HepG2 (cell line): ENCODE data around the gene PTGDR2. TPM values are rescaled to one million over a fixed set of nuclear protein-coding genes. Genes with fewer than 3 reads are reported as not detected.
A peak's percentile ranks its signal among the peaks of the same experiment; 100 is the strongest.

Experiments used
- AFF4 ChIP-seq: sonication (generic); formaldehyde crosslinking; IDR thresholded peaks from 2 replicates; pipeline ENCODE4 v1.4.0; 2020; ENCODE audit warnings: missing genetic modification reagents
- ARID3A ChIP-seq: IDR thresholded peaks from 2 replicates; pipeline ENCODE4 v1.6.1; 2012; ENCODE audit warnings: low read depth, low read length, improper control_type of control experiment
- GZF1 ChIP-seq: sonication (generic); formaldehyde crosslinking; IDR thresholded peaks from 2 replicates; pipeline ENCODE4 v1.5.1; 2020; ENCODE audit warnings: mild to moderate bottlenecking, missing genetic modification reagents
- HDAC1 ChIP-seq: sonication (generic); formaldehyde crosslinking; IDR thresholded peaks from 2 replicates; pipeline ENCODE4 v1.5.1; 2020; ENCODE audit warnings: mild to moderate bottlenecking, missing genetic modification reagents
- HINFP ChIP-seq: sonication (generic); formaldehyde crosslinking; IDR thresholded peaks from 2 replicates; pipeline ENCODE4 v1.4.0; 2020; ENCODE audit warnings: low read depth, mild to moderate bottlenecking, missing genetic modification reagents
- HMGXB4 ChIP-seq, 2 experiments: sonication (generic) in 1 of 2; formaldehyde crosslinking in 1 of 2; IDR thresholded peaks; 2 replicates each; pipeline versions ENCODE4 v1.4.0 to v1.6.1; 2018 to 2020; ENCODE audit warnings: missing genetic modification reagents in 2 of 2, borderline replicate concordance in 1 of 2, low read depth in 1 of 2, mild to moderate bottlenecking in 1 of 2, missing biosample characterization in 1 of 2
- ISL2 ChIP-seq: sonication (generic); formaldehyde crosslinking; IDR thresholded peaks from 2 replicates; pipeline ENCODE4 v1.5.0; 2020; ENCODE audit warnings: missing genetic modification reagents
- MTF1 ChIP-seq: sonication (generic); formaldehyde crosslinking; IDR thresholded peaks from 2 replicates; pipeline ENCODE4 v1.5.0; 2020; ENCODE audit warnings: missing genetic modification reagents
- MTF2 ChIP-seq: sonication (generic); formaldehyde crosslinking; IDR thresholded peaks from 2 replicates; pipeline ENCODE4 v1.5.0; 2020; ENCODE audit warnings: missing genetic modification reagents, borderline replicate concordance
- NFRKB ChIP-seq: fragments of 450-650 bp; IDR thresholded peaks from 2 replicates; pipeline ENCODE4 v1.6.1; 2017
- NR2F2 ChIP-seq: IDR thresholded peaks from 2 replicates; pipeline ENCODE4 v1.6.1; 2012; ENCODE audit warnings: low read depth, inconsistent platforms, borderline replicate concordance
- PATZ1 ChIP-seq: sonication (generic); formaldehyde crosslinking; IDR thresholded peaks from 2 replicates; pipeline ENCODE4 v1.4.0; 2020; ENCODE audit warnings: missing genetic modification reagents
- SOX13 ChIP-seq, 3 experiments: fragments of 450-650 bp in 1 of 3; sonication (generic) in 1 of 3; formaldehyde crosslinking in 1 of 3; IDR thresholded peaks in 2 of 3; conservative IDR thresholded peaks in 1 of 3; 2 replicates each; pipeline versions ENCODE4 v1.5.0 to v1.6.1; 2016 to 2020; ENCODE audit warnings: antibody characterized with exemption in 1 of 3, mild to moderate bottlenecking in 1 of 3, missing compliant biosample characterization in 1 of 3, missing genetic modification reagents in 1 of 3, moderate library complexity in 1 of 3
- TMF1 ChIP-seq: sonication (generic); formaldehyde crosslinking; IDR thresholded peaks from 2 replicates; pipeline ENCODE4 v1.8.1; 2022; ENCODE audit warnings: low read depth, missing genetic modification reagents
- ZNF251 ChIP-seq: sonication (generic); formaldehyde crosslinking; IDR thresholded peaks from 2 replicates; pipeline ENCODE4 v1.9.0; 2021; ENCODE audit warnings: mild to moderate bottlenecking, missing genetic modification reagents
- ZNF431 ChIP-seq: sonication (generic); formaldehyde crosslinking; IDR thresholded peaks from 2 replicates; pipeline ENCODE4 v1.9.0; 2022; ENCODE audit warnings: missing genetic modification reagents, low read depth, mild to moderate bottlenecking, borderline replicate concordance
- ZNF589 ChIP-seq: sonication (generic); formaldehyde crosslinking; conservative IDR thresholded peaks from 2 replicates; pipeline ENCODE4 v1.8.0; 2022; ENCODE audit warnings: mild to moderate bottlenecking, moderate library complexity, missing genetic modification reagents
- ZNF746 ChIP-seq: sonication (generic); formaldehyde crosslinking; IDR thresholded peaks from 2 replicates; pipeline ENCODE4 v1.8.0; 2022; ENCODE audit warnings: mild to moderate bottlenecking, missing genetic modification reagents
- ZNF747 ChIP-seq: sonication (generic); formaldehyde crosslinking; IDR thresholded peaks from 2 replicates; pipeline ENCODE4 v1.8.1; 2023; ENCODE audit warnings: missing genetic modification reagents, mild to moderate bottlenecking, borderline replicate concordance
- polyA plus RNA-seq, 8 experiments: library from polyadenylated mRNA; depleted of rRNA in 3 of 8; stranded (reverse) in 7 of 8; unstranded in 1 of 8; fragments of >200 nt; fragmentation: Illumina TruSeq in 4 of 8; extraction: Trizol in 4 of 8; gene quantifications; 2 replicates each; pipeline versions ENCODE4 v1.2.1 to v1.2.3, GENCODE V29; 2011 to 2016; ENCODE audit warnings: low read depth in 4 of 8, missing spikeins in 1 of 8, mixed read lengths in 1 of 8; ENCODE audit not compliant: insufficient read depth in 1 of 8
- total RNA-seq, 5 experiments: library from RNA; depleted of rRNA; stranded (reverse); fragments of >200 nt; fragmentation: Illumina TruSeq; extraction: Trizol; gene quantifications; 2 replicates each; pipeline ENCODE4 v1.2.3, GENCODE V29; 2016; ENCODE audit warnings: low read depth in 1 of 5

PTGDR2 gene
- total and polyA plus RNA-seq, 2 of the 13 experiments (the other 11 are each of a cell fraction or from before 2014, with no cell fraction given), result 1.9 to 2.5 TPM

GRCh38 chr11:60844870-60845221 is 10.9 kb downstream of the PTGDR2 start (continued):
- TF ChIP-seq PATZ1 (peak; percentile 87), ZNF251 (CRISPR knock-in tag) (no peak), HINFP (CRISPR knock-in tag) (0 out of 2 replicates have a peak, but pooled peaks have one; percentile 27), AFF4 (CRISPR knock-in tag) (no peak), ZNF746 (peak; percentile 78; the same call in 1 of the 2 replicates), MTF1 (CRISPR knock-in tag) (no peak), HMGXB4 (CRISPR knock-in tag; IDR thresholded peaks at IDR 0.05; ENCODE audit: borderline replicate concordance in 1 of 2, low read depth in 1 of 2) (no peak), MTF2 (no peak), GZF1 (no peak), SOX13 (IDR thresholded peaks at IDR 0.05) (peak; percentile 86), SOX13 (CRISPR knock-in tag; conservative IDR thresholded peaks at IDR 0.05 in 1 of 2, IDR thresholded peaks at IDR 0.05 in 1 of 2) (peak in 1 of 2 experiments; percentile 97; a peak in 2 of 4 replicates), HDAC1 (CRISPR knock-in tag) (peak; percentile 69), NFRKB (no peak), NR2F2 (peak; percentile 80; the same call in 1 of the 2 replicates), TMF1 (no peak), ZNF431 (CRISPR knock-in tag) (no peak), ZNF747 (CRISPR knock-in tag) (no peak), ZNF589 (CRISPR knock-in tag) (no peak), ISL2 (CRISPR knock-in tag) (peak; percentile 94), ARID3A (peak; percentile 86)
